BLaER1 (cell line): Measurements from ENCODE around the gene GLIS1.

Experiments used
- H3K27ac ChIP-seq: shearing (Covaris generic); formaldehyde crosslinking; 2 replicates; pipeline ENCODE4 v1.8.1; 2022
- H3K27me3 ChIP-seq: shearing (Covaris generic); formaldehyde crosslinking; 2 replicates; pipeline ENCODE4 v1.8.1; 2022
- H3K36me3 ChIP-seq: shearing (Covaris generic); formaldehyde crosslinking; 2 replicates; pipeline ENCODE4 v1.8.1; 2022
- H3K4me1 ChIP-seq: shearing (Covaris generic); formaldehyde crosslinking; 2 replicates; pipeline ENCODE4 v1.8.1; 2022
- H3K4me2 ChIP-seq: shearing (Covaris generic); formaldehyde crosslinking; 2 replicates; pipeline ENCODE4 v1.8.1; 2022
- H3K4me3 ChIP-seq: shearing (Covaris generic); formaldehyde crosslinking; 2 replicates; pipeline ENCODE4 v1.8.1; 2022
- H3K9ac ChIP-seq: shearing (Covaris generic); formaldehyde crosslinking; 2 replicates; pipeline ENCODE4 v1.8.1; 2022
- H3K9me3 ChIP-seq: shearing (Covaris generic); formaldehyde crosslinking; 2 replicates; pipeline ENCODE4 v1.8.1; 2022
- H4K20me1 ChIP-seq: shearing (Covaris generic); formaldehyde crosslinking; 2 replicates; pipeline ENCODE4 v1.8.1; 2022
- Cebpa-rat ChIP-seq: shearing (Covaris generic); IDR thresholded peaks from 2 replicates; pipeline ENCODE4 v1.8.1; 2022

GLIS1 gene

DNA sequence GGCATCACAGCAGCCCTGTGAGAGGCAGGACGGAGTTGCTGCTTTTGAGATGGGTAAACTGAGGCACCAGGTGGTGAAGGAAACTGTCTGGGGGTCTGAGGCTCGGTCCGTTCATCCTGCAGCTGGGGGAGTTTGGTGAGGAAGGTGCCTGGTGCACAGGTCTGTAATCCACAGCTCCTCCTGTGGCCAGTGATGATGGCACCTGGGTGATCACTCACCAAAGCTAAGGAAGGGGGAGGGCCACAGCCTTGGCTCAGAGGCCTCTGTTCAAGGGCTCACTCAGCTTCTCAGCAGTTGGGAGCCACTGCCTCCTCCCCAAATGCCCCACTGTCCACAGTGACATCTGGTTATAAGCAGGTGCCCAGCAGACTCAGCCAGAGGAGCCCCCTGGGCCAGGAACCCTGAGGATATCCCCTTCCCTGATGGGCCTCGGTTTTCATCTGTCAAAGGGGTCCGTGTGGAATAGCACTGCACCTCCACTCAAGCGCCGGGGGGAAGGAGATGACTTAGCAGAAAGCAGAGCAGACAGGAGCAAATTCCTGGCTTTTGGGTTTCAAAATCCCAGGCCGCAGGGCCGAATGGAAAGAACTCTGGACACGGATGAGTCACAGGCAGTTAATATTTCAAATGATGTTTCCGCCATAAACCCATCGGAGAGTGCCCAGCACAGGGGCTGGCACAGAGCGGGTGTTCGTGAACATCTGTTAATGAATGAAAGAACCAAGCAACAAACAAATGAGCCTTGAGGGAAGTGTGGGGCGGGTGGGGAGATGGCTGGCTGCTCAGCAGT, 197.0 kb downstream of the GLIS1 start:
- Histone ChIP-seq H3K4me1 (no peaks in the 10 kb centered on the region), H3K9me3 (no peaks in the 10 kb centered on the region), H3K27me3 (no peaks in the 10 kb centered on the region), H3K4me2 (no peak overlapping the region), H3K27ac (no peak overlapping the region), H3K9ac (no peak overlapping the region), H4K20me1 (no peaks in the 10 kb centered on the region), H3K4me3 (no peak overlapping the region), H3K36me3 (no peaks in the 10 kb centered on the region)
- no peak for TF ChIP-seq Cebpa-rat

DNA sequence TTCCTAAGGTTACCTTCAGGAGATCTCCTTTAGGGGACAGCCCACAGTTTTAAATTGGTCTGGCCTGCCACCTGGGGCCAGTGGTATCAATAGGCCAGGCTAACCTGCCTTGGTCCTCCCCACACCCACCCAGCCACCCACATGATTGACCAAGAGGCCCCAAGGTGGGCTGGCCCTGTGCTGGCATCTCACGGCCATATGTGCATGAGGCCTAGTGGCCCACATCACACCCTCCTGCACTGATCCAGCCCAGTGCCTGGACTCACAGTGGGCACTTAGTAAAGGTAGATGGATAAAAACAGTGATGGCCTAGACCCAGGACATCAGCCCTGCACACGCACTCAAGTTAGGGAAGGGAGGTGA, 197.7 kb downstream of the GLIS1 start:
- H4K20me1 ChIP-seq, result no peaks in the 10 kb centered on the region
- no peaks in the 10 kb centered on the region for H3K36me3 ChIP-seq
- no peak overlapping the region for H3K4me2 ChIP-seq
- H3K9me3 ChIP-seq, result no peaks in the 10 kb centered on the region
- H3K4me1 ChIP-seq, result no peaks in the 10 kb centered on the region
- TF ChIP-seq Cebpa-rat, result no peak
- no peaks in the 10 kb centered on the region for H3K27me3 ChIP-seq
- no peak overlapping the region for H3K9ac ChIP-seq
- no peak overlapping the region for H3K27ac ChIP-seq
- no peak overlapping the region for H3K4me3 ChIP-seq

- Histone ChIP-seq H4K20me1 (no peaks in the 10 kb centered on the region), H3K4me3 (no peak overlapping the region), H3K4me1 (no peaks in the 10 kb centered on the region), H3K4me2 (no peak overlapping the region), H3K27me3 (no peaks in the 10 kb centered on the region), H3K9me3 (no peaks in the 10 kb centered on the region), H3K27ac (no peak overlapping the region), H3K9ac (no peak overlapping the region), H3K36me3 (no peaks in the 10 kb centered on the region)
- no peak for TF ChIP-seq Cebpa-rat
Measured at GRCh38 chr1:53540604-53541262, 198.2 kb downstream of the GLIS1 start.

DNA sequence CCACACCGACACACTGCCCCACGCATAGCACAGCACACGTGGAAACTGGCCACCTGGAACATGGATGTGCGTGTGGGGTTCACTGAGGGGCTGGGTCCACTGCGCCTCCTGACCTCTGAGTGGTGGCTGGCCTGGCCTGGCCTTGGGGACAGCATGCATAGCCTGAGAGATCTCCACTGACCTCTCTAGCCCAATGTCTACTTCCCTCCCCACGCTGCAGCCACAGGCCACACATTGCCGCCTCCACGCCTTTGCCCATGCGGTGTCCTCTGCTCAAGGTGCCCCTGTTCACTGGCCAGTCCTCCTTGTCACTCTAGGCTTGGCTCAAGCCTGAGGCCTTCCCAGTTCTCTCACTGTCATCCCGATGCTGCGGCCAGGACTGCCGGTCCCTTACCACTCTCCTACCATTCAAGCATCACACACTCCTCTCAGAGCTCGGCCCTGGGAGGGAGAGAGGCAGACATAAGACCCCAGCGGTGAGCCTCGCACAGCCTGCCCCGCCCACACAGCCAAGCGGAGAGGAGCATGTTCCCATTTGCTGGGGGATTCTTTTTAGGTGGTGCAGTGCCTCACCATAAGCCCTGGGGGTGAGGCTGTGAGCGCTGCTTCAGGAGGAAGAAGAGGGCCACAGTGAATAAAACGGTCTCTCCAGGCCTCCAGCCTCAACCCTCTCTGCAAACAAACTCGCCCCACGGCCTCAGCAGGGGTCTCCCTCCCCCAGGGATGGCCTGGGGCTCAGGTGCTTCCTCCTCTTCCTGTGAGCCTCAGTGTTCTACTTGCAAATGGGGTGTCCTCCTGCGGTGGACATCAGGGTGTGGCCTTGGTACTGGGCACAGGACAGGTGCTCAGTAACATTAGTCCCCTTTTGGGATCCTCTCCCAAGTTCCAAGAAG, 199.0 kb downstream of the GLIS1 start:
- H3K4me2 ChIP-seq, result no peak overlapping the region
- H3K9me3 ChIP-seq, result no peaks in the 10 kb centered on the region
- no peak for TF ChIP-seq Cebpa-rat
- H3K4me3 ChIP-seq, result no peak overlapping the region
- H4K20me1 ChIP-seq, result no peaks in the 10 kb centered on the region
- H3K36me3 ChIP-seq, result no peaks in the 10 kb centered on the region
- no peaks in the 10 kb centered on the region for H3K27me3 ChIP-seq
- H3K27ac ChIP-seq, result no peak overlapping the region
- no peak overlapping the region for H3K9ac ChIP-seq
- no peaks in the 10 kb centered on the region for H3K4me1 ChIP-seq

GRCh38 chr1:53539226-53539625, 199.7 kb downstream of the GLIS1 start:
- Histone ChIP-seq H4K20me1 (no peaks in the 10 kb centered on the region), H3K27ac (no peak overlapping the region), H3K9me3 (no peaks in the 10 kb centered on the region), H3K27me3 (no peaks in the 10 kb centered on the region), H3K36me3 (no peaks in the 10 kb centered on the region), H3K4me2 (no peak overlapping the region), H3K9ac (no peak overlapping the region), H3K4me1 (no peaks in the 10 kb centered on the region), H3K4me3 (no peak overlapping the region)
- no peak for TF ChIP-seq Cebpa-rat

DNA sequence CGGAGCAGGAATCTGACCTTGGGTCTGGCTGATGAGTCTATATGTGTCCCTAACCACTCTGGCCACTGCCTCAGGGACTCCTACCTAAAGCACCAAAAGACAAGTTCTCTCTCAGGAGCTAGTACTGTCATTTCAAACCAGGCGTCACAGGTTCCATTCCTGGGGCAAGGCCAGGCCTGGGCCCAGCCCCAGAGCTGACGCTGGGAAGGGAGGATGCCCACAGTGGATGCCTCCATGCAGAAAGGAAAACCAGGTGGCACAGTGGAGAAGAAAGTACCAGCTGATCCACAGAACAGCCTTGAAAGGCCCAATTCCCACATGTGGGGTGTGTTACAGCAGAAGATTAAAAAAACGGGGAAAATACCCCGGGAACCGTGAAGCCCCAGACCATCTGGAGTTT, 202.4 kb downstream of the GLIS1 start:
- no peak overlapping the region for H3K4me3 ChIP-seq
- H4K20me1 ChIP-seq, result no peaks in the 10 kb centered on the region
- H3K36me3 ChIP-seq, result no peaks in the 10 kb centered on the region
- no peaks in the 10 kb centered on the region for H3K27me3 ChIP-seq
- H3K9ac ChIP-seq, result no peak overlapping the region
- no peak overlapping the region for H3K27ac ChIP-seq
- H3K4me1 ChIP-seq, result peaks cover 14% of the 10 kb centered on the region
- no peak overlapping the region for H3K4me2 ChIP-seq
- H3K9me3 ChIP-seq, result no peaks in the 10 kb centered on the region
- TF ChIP-seq Cebpa-rat, result no peak

- Histone ChIP-seq H3K4me3 (no peak overlapping the region), H3K4me2 (no peak overlapping the region), H3K27me3 (no peaks in the 10 kb centered on the region), H3K9ac (no peak overlapping the region), H3K36me3 (no peaks in the 10 kb centered on the region), H4K20me1 (no peaks in the 10 kb centered on the region), H3K4me1 (peaks cover 16% of the 10 kb centered on the region), H3K9me3 (no peaks in the 10 kb centered on the region), H3K27ac (no peak overlapping the region)
- no peak for TF ChIP-seq Cebpa-rat
Measured at GRCh38 chr1:53535846-53536245, 203.1 kb downstream of the GLIS1 start.

DNA sequence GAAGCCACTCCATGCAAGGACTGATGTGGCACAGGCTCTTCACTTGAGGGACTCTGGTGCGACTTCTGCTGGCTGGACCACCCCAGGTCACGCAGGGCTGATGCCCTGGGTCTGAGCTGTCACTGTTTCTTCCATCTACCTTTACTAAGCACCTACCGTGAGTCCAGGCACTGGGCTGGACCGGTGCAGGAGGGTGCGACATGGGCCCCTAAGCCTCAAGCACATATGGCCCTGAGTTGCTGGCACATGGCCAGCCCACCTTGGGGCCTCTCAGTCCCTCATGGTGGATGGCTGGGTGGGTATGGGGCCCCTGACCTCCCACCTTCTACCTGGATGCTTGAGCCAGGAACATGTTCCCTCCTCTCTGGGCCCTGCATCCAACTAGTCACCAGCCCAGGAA, 203.7 kb downstream of the GLIS1 start:
- no peaks in the 10 kb centered on the region for H3K9me3 ChIP-seq
- peaks cover 16% of the 10 kb centered on the region for H3K4me1 ChIP-seq
- no peaks in the 10 kb centered on the region for H3K27me3 ChIP-seq
- TF ChIP-seq Cebpa-rat, result no peak
- no peak overlapping the region for H3K27ac ChIP-seq
- H3K4me2 ChIP-seq, result no peak overlapping the region
- H3K4me3 ChIP-seq, result no peak overlapping the region
- no peak overlapping the region for H3K9ac ChIP-seq
- H4K20me1 ChIP-seq, result no peaks in the 10 kb centered on the region
- no peaks in the 10 kb centered on the region for H3K36me3 ChIP-seq

- Histone ChIP-seq H4K20me1 (no peaks in the 10 kb centered on the region), H3K9ac (no peak overlapping the region), H3K27ac (no peak overlapping the region), H3K4me2 (peak overlapping the region; percentile 20; the same call in 1 of the 2 replicates), H3K4me3 (no peak overlapping the region), H3K36me3 (no peaks in the 10 kb centered on the region), H3K27me3 (no peaks in the 10 kb centered on the region), H3K9me3 (no peaks in the 10 kb centered on the region), H3K4me1 (peaks cover 16% of the 10 kb centered on the region)
- TF ChIP-seq Cebpa-rat, result no peak
Measured at GRCh38 chr1:53532912-53533311, 206.1 kb downstream of the GLIS1 start.

- H3K4me2 ChIP-seq, result peak overlapping the region; percentile 20
Measured at GRCh38 chr1:53532377-53532776, 206.6 kb downstream of the GLIS1 start.

More at GRCh38 chr1:53532377-53532776, 206.6 kb downstream of the GLIS1 start:
- no peak overlapping the region for H3K9ac ChIP-seq
- H3K27me3 ChIP-seq, result no peaks in the 10 kb centered on the region
- H3K4me1 ChIP-seq, result peaks cover 16% of the 10 kb centered on the region
- no peaks in the 10 kb centered on the region for H3K9me3 ChIP-seq
- no peak for TF ChIP-seq Cebpa-rat
- H3K27ac ChIP-seq, result no peak overlapping the region
- H3K4me3 ChIP-seq, result no peak overlapping the region
- no peaks in the 10 kb centered on the region for H3K36me3 ChIP-seq
- H4K20me1 ChIP-seq, result no peaks in the 10 kb centered on the region
